Thoracic aorta (tissue), 2 donors: Measurements from ENCODE around the gene PDXK. TPM values are rescaled to one million over a fixed set of nuclear protein-coding genes. Genes with fewer than 3 reads are reported as not detected.

Experiments
- ATAC-seq: fragments of 150-250 bp; one replicate; pipeline ENCODE4 v1.8.0; 2017; ENCODE audit warnings: low read depth; ENCODE audit not compliant: insufficient number of reproducible peaks, low FRiP score
- DNase-seq: peaks from one replicate; pipeline ENCODE4 v3.0.0-alpha.2; 2020; ENCODE audit warnings: low spot score
- H3K27ac ChIP-seq, 2 donors: fragments of 200-600 bp; sonication (generic); 1 replicate in 1 of 2; 2 replicates in 1 of 2; pipeline ENCODE4 v1.5.1; 2016; ENCODE audit warnings: mild to moderate bottlenecking in 2 of 2, moderate library complexity in 2 of 2
- H3K27me3 ChIP-seq: fragments of 200-600 bp; sonication (generic); replicated peaks from 2 replicates; pipeline ENCODE4 v1.6.0; 2016; ENCODE audit warnings: mild to moderate bottlenecking; ENCODE audit not compliant: insufficient read depth
- H3K36me3 ChIP-seq: fragments of 200-600 bp; sonication (generic); one replicate; pipeline ENCODE4 v1.5.1; 2016
- H3K4me1 ChIP-seq, 2 donors: fragments of 200-600 bp; sonication (generic); 1 replicate in 1 of 2; 2 replicates in 1 of 2; pipeline versions ENCODE4 v1.5.1 to v1.6.0; 2016; ENCODE audit warnings: low read depth in 2 of 2, mild to moderate bottlenecking in 1 of 2; ENCODE audit not compliant: control insufficient read depth in 1 of 2
- H3K4me3 ChIP-seq: fragments of 200-600 bp; sonication (generic); 2 replicates; pipeline ENCODE4 v1.5.1; 2016; ENCODE audit warnings: mild to moderate bottlenecking
- H3K9me3 ChIP-seq: fragments of 200-600 bp; sonication (generic); 2 replicates; pipeline ENCODE4 v1.5.1; 2016
- total RNA-seq, 2 donors: library from RNA; depleted of rRNA; stranded (reverse); fragments of >200 nt; gene quantifications; one replicate each; pipeline versions ENCODE4 v1.1.0 to v1.2.3, GENCODE V29; 2016
- TF ChIP-seq, protein P1 (sequence below): fragments of 200-600 bp; sonication (generic); IDR thresholded peaks from one replicate; pipeline ENCODE4 v1.5.1; 2019; ENCODE audit warnings: antibody characterized with exemption

Gene PDXK
- total RNA-seq, 2 donors from 2014 or later = 52.4 to 64.7 TPM

- Histone ChIP-seq H3K27me3 (no peaks in the 10 kb centered on the region), H3K9me3 (no peaks in the 10 kb centered on the region), H3K4me3 (no peak overlapping the region), H3K27ac (no peak overlapping the region), H3K36me3 (peaks cover 13% of the 10 kb centered on the region), H3K4me1 (peaks cover 12 to 28% of the 10 kb centered on the region in 2 donors)
- DNase-seq (no peak), ATAC-seq (no peak)
- TF ChIP-seq, protein P1, sequence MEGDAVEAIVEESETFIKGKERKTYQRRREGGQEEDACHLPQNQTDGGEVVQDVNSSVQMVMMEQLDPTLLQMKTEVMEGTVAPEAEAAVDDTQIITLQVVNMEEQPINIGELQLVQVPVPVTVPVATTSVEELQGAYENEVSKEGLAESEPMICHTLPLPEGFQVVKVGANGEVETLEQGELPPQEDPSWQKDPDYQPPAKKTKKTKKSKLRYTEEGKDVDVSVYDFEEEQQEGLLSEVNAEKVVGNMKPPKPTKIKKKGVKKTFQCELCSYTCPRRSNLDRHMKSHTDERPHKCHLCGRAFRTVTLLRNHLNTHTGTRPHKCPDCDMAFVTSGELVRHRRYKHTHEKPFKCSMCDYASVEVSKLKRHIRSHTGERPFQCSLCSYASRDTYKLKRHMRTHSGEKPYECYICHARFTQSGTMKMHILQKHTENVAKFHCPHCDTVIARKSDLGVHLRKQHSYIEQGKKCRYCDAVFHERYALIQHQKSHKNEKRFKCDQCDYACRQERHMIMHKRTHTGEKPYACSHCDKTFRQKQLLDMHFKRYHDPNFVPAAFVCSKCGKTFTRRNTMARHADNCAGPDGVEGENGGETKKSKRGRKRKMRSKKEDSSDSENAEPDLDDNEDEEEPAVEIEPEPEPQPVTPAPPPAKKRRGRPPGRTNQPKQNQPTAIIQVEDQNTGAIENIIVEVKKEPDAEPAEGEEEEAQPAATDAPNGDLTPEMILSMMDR = no peak
These were observed 53.5 kb downstream of the PDXK start for GRCh38 chr21:43772425-43772821.

GRCh38 chr21:43774163-43774562, 55.2 kb downstream of the PDXK start:
- Histone ChIP-seq H3K4me3 (no peak overlapping the region), H3K9me3 (no peaks in the 10 kb centered on the region), H3K27ac (no peak overlapping the region), H3K36me3 (peaks cover 13% of the 10 kb centered on the region), H3K27me3 (no peaks in the 10 kb centered on the region), H3K4me1 (peaks cover 9 to 16% of the 10 kb centered on the region in 2 donors)
- no peak for ATAC-seq
- no peak for DNase-seq
- TF ChIP-seq, protein P1 = no peak

- Histone ChIP-seq H3K27me3 (no peaks in the 10 kb centered on the region), H3K36me3 (peaks cover 13% of the 10 kb centered on the region), H3K4me3 (peak overlapping the region; percentile 98), H3K4me1 (peaks cover 9 to 16% of the 10 kb centered on the region in 2 donors), H3K9me3 (no peaks in the 10 kb centered on the region), H3K27ac (peak overlapping the region in 1 of 2 donors; percentile 81)
- TF ChIP-seq, protein P1 = no peak
- no peak for ATAC-seq
- DNase-seq = no peak
These were observed 56.3 kb downstream of the PDXK start for GRCh38 chr21:43775190-43775589.

DNA sequence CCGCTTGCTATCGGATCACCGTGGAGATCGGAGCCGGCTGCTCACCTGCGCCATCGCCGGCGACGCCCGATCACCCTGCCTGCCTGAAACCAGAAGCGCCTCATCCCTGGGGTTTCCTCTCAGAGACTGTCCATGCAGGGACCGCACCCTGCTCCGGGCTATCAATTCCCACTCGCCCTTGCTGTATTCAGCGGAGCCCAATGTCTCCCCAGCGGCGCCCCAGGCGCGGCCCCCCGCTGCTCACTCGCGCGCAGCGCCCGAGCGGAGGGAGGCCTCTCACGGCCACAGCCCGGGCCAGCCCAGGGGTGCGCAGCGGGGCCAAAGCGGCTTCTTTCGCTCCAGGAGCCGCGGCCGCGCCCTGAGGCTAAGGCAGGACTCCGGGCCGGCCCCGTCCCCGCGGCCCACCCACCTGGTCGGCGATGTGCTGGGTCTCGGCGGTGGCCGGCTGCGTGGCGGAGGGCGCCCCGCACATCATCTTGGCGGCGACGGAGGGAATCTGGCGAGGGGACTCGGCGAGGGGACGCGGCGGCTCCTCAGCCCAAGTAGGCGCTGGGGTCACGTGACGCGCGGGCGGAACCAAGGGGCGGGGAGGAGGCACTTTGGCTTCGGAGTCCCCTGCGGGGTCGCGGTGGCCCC, 57.0 kb downstream of the PDXK start, which contains the start of gene CSTB:
Gene CSTB, minus strand, starts transcription at position 514 of the 636 bp plus-strand sequence. Its CDS starts 39 bp downstream, at position 475.
- Histone ChIP-seq H3K36me3 (peaks cover 13% of the 10 kb centered on the region), H3K4me1 (peaks cover 9 to 16% of the 10 kb centered on the region in 2 donors), H3K9me3 (no peaks in the 10 kb centered on the region), H3K27ac (peak within 1 kb of the TSS; percentile 81 to 83), H3K4me3 (peak within 1 kb of the TSS; percentile 98), H3K27me3 (no peaks in the 10 kb centered on the region)
- TF ChIP-seq, protein P1 = no peak
- peak; percentile 38 for DNase-seq
- ATAC-seq = peak; percentile 43

GRCh38 chr21:43777953-43778352, 59.0 kb downstream of the PDXK start:
- Histone ChIP-seq H3K27ac (no peak overlapping the region), H3K9me3 (no peaks in the 10 kb centered on the region), H3K4me3 (no peak overlapping the region), H3K4me1 (peaks cover 9 to 16% of the 10 kb centered on the region in 2 donors), H3K27me3 (no peaks in the 10 kb centered on the region), H3K36me3 (peaks cover 10% of the 10 kb centered on the region)
- DNase-seq (no peak), ATAC-seq (no peak)
- TF ChIP-seq, protein P1 = no peak
